ENCODE results near the gene RELA. TPM values are rescaled to one million over a fixed set of nuclear protein-coding genes. Genes with fewer than 3 reads are reported as not detected.

Gene RELA
- total RNA-seq, 4 donors from 2014 or later: 37.8 to 72.7 (median 46.8) TPM

DNA sequence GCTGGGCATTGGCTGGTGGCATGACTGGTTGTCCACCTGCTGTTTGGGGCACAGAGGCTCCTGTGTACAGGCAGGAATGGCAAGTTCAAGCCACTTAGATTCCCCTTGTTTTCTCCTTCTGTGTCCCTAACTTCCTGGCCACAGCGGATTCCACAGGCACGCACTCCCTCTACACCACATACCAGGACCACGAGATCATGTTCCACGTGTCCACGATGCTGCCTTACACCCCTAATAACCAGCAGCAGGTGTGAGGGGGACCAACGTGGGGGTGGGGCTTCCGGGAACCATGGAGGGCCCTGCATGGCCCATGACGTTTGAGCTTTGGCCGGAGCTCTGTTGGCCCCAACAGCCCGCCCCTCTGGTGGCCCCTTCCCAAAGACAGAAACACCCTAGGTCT is 17.0 kb downstream of the RELA start:
- TF ChIP-seq, protein P1, sequence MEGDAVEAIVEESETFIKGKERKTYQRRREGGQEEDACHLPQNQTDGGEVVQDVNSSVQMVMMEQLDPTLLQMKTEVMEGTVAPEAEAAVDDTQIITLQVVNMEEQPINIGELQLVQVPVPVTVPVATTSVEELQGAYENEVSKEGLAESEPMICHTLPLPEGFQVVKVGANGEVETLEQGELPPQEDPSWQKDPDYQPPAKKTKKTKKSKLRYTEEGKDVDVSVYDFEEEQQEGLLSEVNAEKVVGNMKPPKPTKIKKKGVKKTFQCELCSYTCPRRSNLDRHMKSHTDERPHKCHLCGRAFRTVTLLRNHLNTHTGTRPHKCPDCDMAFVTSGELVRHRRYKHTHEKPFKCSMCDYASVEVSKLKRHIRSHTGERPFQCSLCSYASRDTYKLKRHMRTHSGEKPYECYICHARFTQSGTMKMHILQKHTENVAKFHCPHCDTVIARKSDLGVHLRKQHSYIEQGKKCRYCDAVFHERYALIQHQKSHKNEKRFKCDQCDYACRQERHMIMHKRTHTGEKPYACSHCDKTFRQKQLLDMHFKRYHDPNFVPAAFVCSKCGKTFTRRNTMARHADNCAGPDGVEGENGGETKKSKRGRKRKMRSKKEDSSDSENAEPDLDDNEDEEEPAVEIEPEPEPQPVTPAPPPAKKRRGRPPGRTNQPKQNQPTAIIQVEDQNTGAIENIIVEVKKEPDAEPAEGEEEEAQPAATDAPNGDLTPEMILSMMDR (IDR thresholded peaks at IDR 0.05): no peak
- DNase-seq (ENCODE audit: low spot score) (no peak), ATAC-seq (ENCODE audit: low FRiP score) (no peak)

GRCh38 chr11:65644837-65645236 is 17.9 kb downstream of the RELA start:
- DNase-seq (ENCODE audit: low spot score) (no peak), ATAC-seq (ENCODE audit: low FRiP score) (no peak)
- TF ChIP-seq, protein P1 (IDR thresholded peaks at IDR 0.05): no peak

DNA sequence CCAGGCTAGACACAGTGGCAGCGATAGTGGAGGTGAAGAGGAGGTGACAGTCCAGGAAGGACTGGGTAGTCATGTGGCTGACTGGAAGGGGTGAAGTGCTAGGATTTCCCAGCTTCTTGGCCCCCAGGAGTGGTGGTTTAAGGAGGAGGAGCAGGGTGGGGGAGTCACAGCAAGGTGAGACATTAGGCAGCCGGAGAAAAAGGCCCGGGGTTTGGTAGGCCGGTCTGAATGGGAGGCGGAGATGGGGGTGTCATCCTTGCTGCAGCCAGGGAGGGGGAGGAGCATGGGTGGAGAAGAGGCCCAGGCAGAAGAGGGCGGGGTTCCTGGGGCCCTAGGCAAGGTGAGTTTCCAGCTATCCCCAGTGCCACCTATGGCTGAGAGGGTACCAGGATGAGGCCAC is 18.7 kb downstream of the RELA start:
- DNase-seq (ENCODE audit: low spot score) (no peak), ATAC-seq (ENCODE audit: low FRiP score) (no peak)
- TF ChIP-seq, protein P1 (IDR thresholded peaks at IDR 0.05): no peak

DNA sequence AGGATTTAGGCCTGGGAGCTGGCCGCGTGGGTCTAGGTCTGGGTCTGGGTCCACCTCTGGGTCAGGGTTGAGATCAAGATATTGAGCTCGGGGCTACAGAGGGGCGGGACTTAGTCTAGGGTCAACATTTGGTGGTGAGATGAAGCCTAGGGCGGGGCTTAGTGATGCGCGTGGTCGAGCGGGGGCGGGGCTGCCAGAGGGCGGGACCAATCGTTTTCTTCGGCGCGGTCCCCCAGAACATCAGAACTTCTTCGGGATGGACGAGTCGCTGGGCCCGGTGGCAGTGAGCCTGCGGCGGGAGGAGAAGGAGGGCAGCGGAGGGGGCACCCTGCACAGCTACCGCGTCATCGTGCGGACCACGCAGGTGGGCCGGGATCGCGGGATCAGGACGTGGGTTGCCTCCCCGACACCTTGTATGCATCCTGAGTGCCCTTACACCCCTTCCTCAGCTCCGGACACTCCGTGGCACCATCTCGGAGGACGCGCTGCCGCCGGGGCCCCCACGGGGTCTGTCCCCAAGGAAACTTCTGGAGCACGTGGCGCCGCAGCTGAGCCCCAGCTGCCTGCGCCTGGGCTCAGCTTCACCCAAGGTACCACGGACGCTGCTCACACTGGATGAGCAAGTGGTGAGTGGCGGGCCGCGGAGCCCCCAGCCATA is 20.6 kb downstream of the RELA start:
- TF ChIP-seq, protein P1 (IDR thresholded peaks at IDR 0.05): no peak
- DNase-seq (ENCODE audit: low spot score) (no peak), ATAC-seq (ENCODE audit: low FRiP score) (no peak)

DNA sequence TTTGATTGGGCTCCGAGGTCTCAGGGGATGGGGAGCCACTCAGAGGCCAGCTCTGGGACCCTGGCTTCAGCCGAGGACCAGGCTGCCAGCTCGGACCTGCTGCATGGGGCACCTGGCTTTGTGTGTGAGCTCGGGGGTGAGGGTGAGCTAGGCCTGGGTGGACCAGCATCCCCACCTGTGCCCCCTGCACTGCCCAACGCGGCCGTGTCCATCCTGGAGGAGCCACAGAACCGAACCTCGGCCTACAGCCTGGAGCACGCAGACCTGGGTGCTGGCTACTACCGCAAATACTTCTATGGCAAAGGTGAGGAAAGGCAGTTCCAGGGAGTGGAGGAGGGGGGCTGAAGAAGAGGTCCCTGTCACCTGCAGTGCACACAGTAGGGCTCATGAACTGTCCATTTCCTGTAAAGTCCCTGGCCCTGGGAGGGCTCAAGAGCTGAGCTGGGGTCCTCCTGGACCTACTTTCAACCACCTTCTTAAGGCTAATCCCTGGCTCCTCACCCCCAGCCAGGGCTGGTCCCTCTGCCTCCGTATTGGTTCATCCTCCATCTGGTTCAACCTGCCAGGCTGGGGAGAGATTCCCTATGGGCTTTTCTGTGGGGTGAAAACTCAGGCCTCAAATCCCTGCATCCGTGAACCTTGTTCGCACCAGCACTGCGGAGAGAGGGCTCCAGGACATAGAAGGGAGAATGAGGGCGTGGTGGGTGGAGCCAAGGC is 21.3 kb downstream of the RELA start:
- TF ChIP-seq, protein P1 (IDR thresholded peaks at IDR 0.05): no peak
- ATAC-seq (ENCODE audit: low FRiP score) (no peak), DNase-seq (ENCODE audit: low spot score) (no peak)

- DNase-seq (ENCODE audit: low spot score) (no peak), ATAC-seq (ENCODE audit: low FRiP score) (no peak)
Measured at GRCh38 chr11:65640483-65641296, 22.0 kb downstream of the RELA start.

More at GRCh38 chr11:65640483-65641296, 22.0 kb downstream of the RELA start:
- TF ChIP-seq, protein P1 (IDR thresholded peaks at IDR 0.05): no peak
